ENCODE results near the gene COPS3.

The COPS3 gene

DNA sequence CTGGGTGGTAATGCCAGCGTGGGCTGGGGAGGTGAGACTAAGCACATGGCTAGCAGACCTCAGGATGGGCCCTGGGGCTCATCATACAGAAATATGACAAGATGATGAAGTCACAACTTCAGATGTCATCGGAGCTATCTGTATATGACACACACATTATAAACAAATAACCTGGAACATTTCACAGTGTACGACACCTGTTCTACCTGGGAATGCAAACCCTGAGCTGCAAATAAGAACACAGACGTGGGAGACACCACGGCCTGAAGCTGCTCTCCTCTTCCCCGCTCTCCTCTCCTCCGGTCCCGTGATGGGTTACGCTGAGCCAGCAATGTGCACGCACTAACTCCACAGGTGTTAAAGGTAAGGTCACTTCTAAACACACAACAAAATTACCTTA lies 79.8 kb downstream of the COPS3 start:
- TF ChIP-seq, protein P1, sequence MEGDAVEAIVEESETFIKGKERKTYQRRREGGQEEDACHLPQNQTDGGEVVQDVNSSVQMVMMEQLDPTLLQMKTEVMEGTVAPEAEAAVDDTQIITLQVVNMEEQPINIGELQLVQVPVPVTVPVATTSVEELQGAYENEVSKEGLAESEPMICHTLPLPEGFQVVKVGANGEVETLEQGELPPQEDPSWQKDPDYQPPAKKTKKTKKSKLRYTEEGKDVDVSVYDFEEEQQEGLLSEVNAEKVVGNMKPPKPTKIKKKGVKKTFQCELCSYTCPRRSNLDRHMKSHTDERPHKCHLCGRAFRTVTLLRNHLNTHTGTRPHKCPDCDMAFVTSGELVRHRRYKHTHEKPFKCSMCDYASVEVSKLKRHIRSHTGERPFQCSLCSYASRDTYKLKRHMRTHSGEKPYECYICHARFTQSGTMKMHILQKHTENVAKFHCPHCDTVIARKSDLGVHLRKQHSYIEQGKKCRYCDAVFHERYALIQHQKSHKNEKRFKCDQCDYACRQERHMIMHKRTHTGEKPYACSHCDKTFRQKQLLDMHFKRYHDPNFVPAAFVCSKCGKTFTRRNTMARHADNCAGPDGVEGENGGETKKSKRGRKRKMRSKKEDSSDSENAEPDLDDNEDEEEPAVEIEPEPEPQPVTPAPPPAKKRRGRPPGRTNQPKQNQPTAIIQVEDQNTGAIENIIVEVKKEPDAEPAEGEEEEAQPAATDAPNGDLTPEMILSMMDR (IDR thresholded peaks at IDR 0.05; ENCODE audit: low read length, missing control alignments), result no peak
- H3K4me3 ChIP-seq (replicated peaks; ENCODE audit: low read depth, low read length), result no peak overlapping the region
- DNase-seq (ENCODE audit: low read depth), result no peak

DNA sequence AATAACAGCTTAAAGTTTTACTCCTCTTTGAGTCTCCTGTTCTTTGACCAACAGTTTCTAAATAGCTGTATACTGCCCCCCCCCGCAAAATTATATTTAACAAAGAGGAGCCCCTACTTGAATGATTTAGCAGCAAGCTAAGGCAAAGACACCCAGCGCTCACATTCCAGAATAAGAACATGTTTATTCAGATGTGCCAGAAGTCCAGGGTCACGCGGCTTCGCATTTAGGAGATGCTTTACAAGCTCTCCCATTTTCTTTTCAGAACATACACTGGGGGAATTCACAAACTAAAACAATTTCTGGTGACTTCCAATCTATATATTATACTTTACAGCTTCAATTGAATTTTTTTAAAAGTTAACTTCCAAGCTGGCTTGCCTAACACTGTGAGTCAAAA lies 80.2 kb downstream of the COPS3 start:
- H3K4me3 ChIP-seq (replicated peaks; ENCODE audit: low read depth, low read length), result no peak overlapping the region
- TF ChIP-seq, protein P1 (IDR thresholded peaks at IDR 0.05; ENCODE audit: low read length, missing control alignments), result no peak
- DNase-seq (ENCODE audit: low read depth), result no peak

DNA sequence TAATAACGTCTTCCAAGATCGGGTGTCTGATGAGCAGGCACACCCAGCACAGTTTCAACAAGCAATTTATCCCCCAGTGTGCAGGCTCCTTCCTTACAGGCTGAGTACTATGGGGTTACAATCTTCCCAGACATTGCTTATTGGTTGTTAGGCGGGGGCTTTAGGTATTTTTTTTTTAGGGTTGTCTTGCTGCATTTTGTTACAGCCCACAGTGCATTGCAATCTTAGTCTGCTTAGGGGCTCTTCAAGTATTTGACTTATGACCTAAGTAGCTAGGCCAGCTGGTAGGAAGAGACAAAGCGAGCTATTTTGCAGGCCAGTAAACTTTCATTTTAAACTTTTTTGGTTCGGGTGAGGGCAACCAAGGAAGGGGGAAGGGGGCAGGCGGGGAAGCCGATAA lies 80.7 kb downstream of the COPS3 start:
- no peak for DNase-seq (ENCODE audit: low read depth)
- H3K4me3 ChIP-seq (replicated peaks; ENCODE audit: low read depth, low read length), result no peak overlapping the region
- TF ChIP-seq, protein P1 (IDR thresholded peaks at IDR 0.05; ENCODE audit: low read length, missing control alignments), result no peak

DNA sequence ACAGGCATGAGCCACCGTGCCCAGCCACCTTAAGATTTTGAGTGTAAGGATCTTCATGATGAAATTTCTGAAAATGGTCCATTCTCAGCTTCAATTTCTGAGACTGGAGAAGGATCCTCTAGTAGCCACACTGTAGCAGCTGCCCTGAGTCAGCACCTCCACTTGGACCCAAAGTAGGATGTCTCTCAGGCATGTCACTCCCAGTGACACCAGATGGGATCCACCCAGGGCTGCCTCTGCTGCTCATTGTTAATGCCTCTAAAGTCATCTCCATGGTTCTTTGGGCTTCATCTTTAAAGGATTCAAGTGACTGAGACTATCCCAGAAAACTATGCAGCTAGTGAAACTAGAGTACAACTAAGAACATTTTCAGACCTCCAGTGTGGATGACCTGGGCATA lies 82.8 kb downstream of the COPS3 start:
- TF ChIP-seq, protein P1 (IDR thresholded peaks at IDR 0.05; ENCODE audit: low read length, missing control alignments), result no peak
- no peak for DNase-seq (ENCODE audit: low read depth)
- H3K4me3 ChIP-seq (replicated peaks; ENCODE audit: low read depth, low read length), result no peak overlapping the region

DNA sequence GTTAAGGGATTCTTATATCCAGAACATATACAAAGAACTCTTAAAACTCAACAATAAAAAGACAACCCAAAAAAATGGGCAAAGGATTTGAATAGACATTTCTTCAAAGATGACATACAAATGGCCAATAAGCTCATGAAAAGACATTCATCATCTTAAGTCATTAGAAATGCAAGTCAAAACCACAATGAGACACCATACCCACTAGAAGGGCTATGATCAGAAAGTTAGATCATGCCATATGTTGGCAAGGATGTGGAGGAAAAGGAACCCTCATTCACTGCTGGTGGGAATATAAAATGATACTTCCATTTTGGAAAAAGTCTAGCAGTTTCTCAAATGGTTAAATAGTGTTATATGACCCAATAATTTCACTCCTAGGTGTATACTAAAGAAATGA lies 84.3 kb downstream of the COPS3 start:
- no peak for DNase-seq (ENCODE audit: low read depth)
- H3K4me3 ChIP-seq (replicated peaks; ENCODE audit: low read depth, low read length), result no peak overlapping the region
- TF ChIP-seq, protein P1 (IDR thresholded peaks at IDR 0.05; ENCODE audit: low read length, missing control alignments), result no peak
